ENCODE data around the gene F2RL1.
"Not testable (repeated sequence)": the region's sequence is repeated elsewhere in the genome, so short reads cannot be mapped to it uniquely, and the experiment has no call there.

- not testable (repeated sequence) for TF ChIP-seq POLR2A, CTCF (IDR thresholded peaks at IDR 0.05)
These were observed 36.7 kb downstream of the F2RL1 start for GRCh38 chr5:76855501-76855900.
